GM23248 (cell line): ENCODE results near the gene ANKFN1.

Experiments used
- EZH2 ChIP-seq: fragments of 200-600 bp; sonication (generic); IDR thresholded peaks from 2 replicates; pipeline ENCODE4 v1.6.1; 2018; ENCODE audit warnings: antibody characterized with exemption, mild to moderate bottlenecking; ENCODE audit not compliant: insufficient read depth, poor library complexity, severe bottlenecking
- EZH2phosphoT487 ChIP-seq: fragments of 200-600 bp; sonication (generic); IDR thresholded peaks from 2 replicates; pipeline ENCODE4 v1.6.1; 2018; ENCODE audit warnings: antibody characterized with exemption, moderate library complexity, mild to moderate bottlenecking, low read depth; ENCODE audit not compliant: insufficient read depth

DNA sequence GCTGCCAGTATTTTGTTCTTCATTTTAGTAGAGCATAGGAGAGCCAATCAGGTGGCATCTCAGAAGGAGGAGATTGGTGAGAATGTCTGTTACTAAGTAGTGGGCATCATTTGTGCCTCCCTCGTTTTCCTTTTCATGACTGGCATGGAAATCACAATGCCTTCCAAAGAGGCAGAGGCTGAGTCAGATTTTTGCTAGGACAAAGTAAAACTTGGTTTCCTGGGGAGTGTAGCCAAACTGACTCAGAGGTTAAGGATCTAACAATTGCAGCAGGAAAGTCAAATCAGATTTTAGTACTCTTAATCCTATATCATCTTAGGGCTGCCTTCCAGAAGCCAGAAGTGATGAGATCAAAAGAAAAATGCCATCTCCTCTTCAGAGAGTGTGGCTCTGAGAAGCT lies 138.7 kb downstream of the ANKFN1 start:
- TF ChIP-seq EZH2 (no peak), EZH2phosphoT487 (no peak)
